H9 (cell line): ENCODE results near the gene PDRG1. TPM values are rescaled to one million over a fixed set of nuclear protein-coding genes. Genes with fewer than 3 reads are reported as not detected.

Source experiments
- DNase-seq: peaks from one replicate; pipeline ENCODE4 v3.0.0-alpha.2; 2017
- H2AFZ ChIP-seq: one replicate; pipeline ENCODE4 v1.6.1; 2013; ENCODE audit warnings: mild to moderate bottlenecking, low read length, control low read depth, moderate library complexity
- H2AK5ac ChIP-seq: 2 replicates; pipeline ENCODE4 v1.6.1; 2013; ENCODE audit warnings: low read length, control low read depth, mixed read lengths; ENCODE audit not compliant: insufficient read length
- H2BK120ac ChIP-seq: one replicate; pipeline ENCODE4 v1.6.1; 2013; ENCODE audit warnings: low read depth, mild to moderate bottlenecking, low read length, control low read depth, inconsistent platforms; ENCODE audit not compliant: poor library complexity, severe bottlenecking
- H2BK12ac ChIP-seq: 2 replicates; pipeline ENCODE4 v1.6.1; 2013; ENCODE audit warnings: low read length, control low read depth, mixed read lengths, low read depth; ENCODE audit not compliant: insufficient read length
- H2BK15ac ChIP-seq: 2 replicates; pipeline ENCODE4 v1.6.1; 2013; ENCODE audit warnings: low read depth, low read length, control low read depth
- H2BK20ac ChIP-seq: one replicate; pipeline ENCODE4 v1.6.1; 2013; ENCODE audit warnings: low read depth, mild to moderate bottlenecking, low read length, control low read depth, inconsistent platforms; ENCODE audit not compliant: poor library complexity, severe bottlenecking
- H2BK5ac ChIP-seq: 2 replicates; pipeline ENCODE4 v1.6.1; 2013; ENCODE audit warnings: low read length, control low read depth, mixed read lengths; ENCODE audit not compliant: insufficient read length
- H3K14ac ChIP-seq: 2 replicates; pipeline ENCODE4 v1.6.1; 2013; ENCODE audit warnings: low read length, control low read depth; ENCODE audit not compliant: insufficient read depth
- H3K18ac ChIP-seq: 2 replicates; pipeline ENCODE4 v1.6.1; 2013; ENCODE audit warnings: low read depth, mild to moderate bottlenecking, mixed read lengths, low read length, control low read depth; ENCODE audit not compliant: insufficient read length
- H3K23ac ChIP-seq: 2 replicates; pipeline ENCODE4 v1.6.1; 2013; ENCODE audit warnings: low read length, control low read depth, mixed read lengths, low read depth; ENCODE audit not compliant: insufficient read length
- H3K23me2 ChIP-seq: 2 replicates; pipeline ENCODE4 v1.6.1; 2013; ENCODE audit warnings: low read depth, mild to moderate bottlenecking, mixed read lengths, low read length, control low read depth; ENCODE audit not compliant: insufficient read length, poor library complexity, severe bottlenecking
- H3K27ac ChIP-seq: 2 replicates; pipeline ENCODE4 v1.5.1; 2013; ENCODE audit warnings: low read length, control low read depth, mixed read lengths, low read depth; ENCODE audit not compliant: insufficient read length
- H3K27me3 ChIP-seq: 2 replicates; pipeline ENCODE4 v1.6.1; 2013; ENCODE audit warnings: low read length, control low read depth, inconsistent platforms; ENCODE audit not compliant: insufficient read depth
- H3K4ac ChIP-seq: 2 replicates; pipeline ENCODE4 v1.6.1; 2013; ENCODE audit warnings: low read depth, mild to moderate bottlenecking, control low read depth, inconsistent platforms, low read length, moderate library complexity
- H3K4me1 ChIP-seq: 2 replicates; pipeline ENCODE4 v1.6.1; 2013; ENCODE audit warnings: low read length, control low read depth, inconsistent platforms; ENCODE audit not compliant: insufficient read depth
- H3K4me2 ChIP-seq: 2 replicates; pipeline ENCODE4 v1.6.1; 2013; ENCODE audit warnings: low read length, control low read depth, mixed read lengths; ENCODE audit not compliant: insufficient read length, insufficient read depth
- H3K56ac ChIP-seq: 2 replicates; pipeline ENCODE4 v1.6.1; 2013; ENCODE audit warnings: low read depth, mild to moderate bottlenecking, mixed read lengths, low read length, control low read depth; ENCODE audit not compliant: insufficient read length
- H3K79me1 ChIP-seq: 2 replicates; pipeline ENCODE4 v1.6.1; 2013; ENCODE audit warnings: low read depth, mild to moderate bottlenecking, moderate library complexity, low read length, control low read depth, inconsistent platforms; ENCODE audit not compliant: insufficient read depth, poor library complexity, severe bottlenecking
- H3K79me2 ChIP-seq: 2 replicates; pipeline ENCODE4 v1.6.1; 2013; ENCODE audit warnings: low read length, control low read depth, inconsistent platforms; ENCODE audit not compliant: insufficient read depth
- H3K9ac ChIP-seq: 2 replicates; pipeline ENCODE4 v1.6.1; 2013; ENCODE audit warnings: low read length, control low read depth, mixed read lengths; ENCODE audit not compliant: insufficient read length; ENCODE audit errors: extremely low read depth
- H3K9me3 ChIP-seq: one replicate; pipeline ENCODE4 v1.6.1; 2013; ENCODE audit warnings: low read depth, low read length, inconsistent platforms; ENCODE audit not compliant: control insufficient read depth
- H3T11ph ChIP-seq: one replicate; pipeline ENCODE4 v1.6.1; 2013; ENCODE audit warnings: mild to moderate bottlenecking, low read length, control low read depth, inconsistent platforms
- H4K20me1 ChIP-seq: one replicate; pipeline ENCODE4 v1.6.1; 2013; ENCODE audit not compliant: control insufficient read depth, insufficient read length, insufficient read depth
- H4K5ac ChIP-seq: 2 replicates; pipeline ENCODE4 v1.6.1; 2013; ENCODE audit warnings: low read depth, mild to moderate bottlenecking, mixed read lengths, low read length, control low read depth; ENCODE audit not compliant: insufficient read length
- H4K8ac ChIP-seq: replicated peaks from 2 replicates; pipeline ENCODE4 v1.6.1; 2013; ENCODE audit warnings: low read length, control low read depth, mixed read lengths, low read depth; ENCODE audit not compliant: insufficient read length
- H4K91ac ChIP-seq: 2 replicates; pipeline ENCODE4 v1.6.1; 2013; ENCODE audit warnings: low read depth, mild to moderate bottlenecking, moderate library complexity, mixed read lengths, low read length, control low read depth; ENCODE audit not compliant: insufficient read length
- H3K27ac Mint-ChIP-seq, 3 experiments: 2 replicates in 2 of 3; 3 replicates in 1 of 3; pipeline ENCODE4 v1.8.0; 2020 to 2021; ENCODE audit warnings: mixed read lengths in 3 of 3, mild to moderate bottlenecking in 1 of 3, moderate library complexity in 1 of 3
- H3K27me3 Mint-ChIP-seq: 2 replicates; pipeline ENCODE4 v1.8.0; 2021; ENCODE audit warnings: low read depth, mild to moderate bottlenecking, moderate library complexity, mixed read lengths
- H3K36me3 Mint-ChIP-seq, 3 experiments: 2 replicates in 2 of 3; 3 replicates in 1 of 3; pipeline ENCODE4 v1.8.0; 2020 to 2021; ENCODE audit warnings: low read depth in 3 of 3, mixed read lengths in 3 of 3; ENCODE audit not compliant: insufficient read depth in 1 of 3
- H3K4me1 Mint-ChIP-seq, 2 experiments: 2 replicates each; pipeline ENCODE4 v1.8.0; 2020; ENCODE audit warnings: mixed read lengths in 2 of 2
- H3K4me3 Mint-ChIP-seq, 2 experiments: 2 replicates in 1 of 2; 3 replicates in 1 of 2; pipeline ENCODE4 v1.8.0; 2020 to 2021; ENCODE audit warnings: mild to moderate bottlenecking in 2 of 2, mixed read lengths in 2 of 2, moderate library complexity in 1 of 2
- H3K9me3 Mint-ChIP-seq, 2 experiments: 2 replicates in 1 of 2; 3 replicates in 1 of 2; pipeline ENCODE4 v1.8.0; 2020; ENCODE audit warnings: mild to moderate bottlenecking in 2 of 2, mixed read lengths in 2 of 2, moderate library complexity in 1 of 2
- CTCF ChIP-seq: fragments of 200-600 bp; sonication (generic); conservative IDR thresholded peaks from 3 replicates; pipeline ENCODE4 v1.8.0; 2021; ENCODE audit warnings: antibody characterized with exemption, mild to moderate bottlenecking
- WGBS: extraction: QIAGEN DNeasy Blood & Tissue Kit; methylation state at CpG from one replicate; pipeline ENCODE4 v1.1.7; 2013; ENCODE audit warnings: missing lambda C conversion rate, low lambda C conversion rate, mixed read lengths; ENCODE audit not compliant: insufficient read length; ENCODE audit errors: extremely low coverage; 5-methylcytosine and 5-hydroxymethylcytosine counted together
- total RNA-seq: library from RNA; stranded (reverse); gene quantifications from 2 replicates; pipeline ENCODE4 v1.2.1, GENCODE V29; 2021

Gene PDRG1
- total RNA-seq, 1 experiment from 2014 or later, result 32.2 TPM

GRCh38 chr20:31936420-31936819, 15.4 kb downstream of the PDRG1 start:
- Histone ChIP-seq H4K8ac (no peak overlapping the region), H3K4ac (no peak overlapping the region), H3K56ac (no peak overlapping the region), H2AK5ac (no peak overlapping the region), H3K79me2 (no peaks in the 10 kb centered on the region), H2BK12ac (no peak overlapping the region), H4K91ac (no peak overlapping the region), H3K23me2 (no peaks in the 10 kb centered on the region), H3K9me3 (no peaks in the 10 kb centered on the region), H3T11ph (no peak overlapping the region), H3K18ac (no peak overlapping the region), H4K20me1 (peaks cover 3% of the 10 kb centered on the region), H3K79me1 (no peaks in the 10 kb centered on the region), H2BK5ac (no peak overlapping the region), H3K9ac (no peak overlapping the region), H2BK15ac (no peak overlapping the region), H2BK120ac (no peak overlapping the region), H3K27me3 (0 out of 2 replicates have a peak, but pooled peaks cover 2% of the 10 kb centered on the region), H2BK20ac (no peak overlapping the region), H3K27ac (no peak overlapping the region), H3K4me1 (no peaks in the 10 kb centered on the region), H4K5ac (no peak overlapping the region), H2AFZ (no peak overlapping the region), H3K4me2 (no peak overlapping the region), H3K23ac (no peak overlapping the region), H3K14ac (no peak overlapping the region)
- H3K4me1 Mint-ChIP-seq, result peaks cover 19 to 21% of the 10 kb centered on the region in 2 experiments
- no peaks in the 10 kb centered on the region for H3K9me3 Mint-ChIP-seq
- H3K27me3 Mint-ChIP-seq, result peaks cover 5% of the 10 kb centered on the region; the same call in 1 of the 2 replicates
- H3K4me3 Mint-ChIP-seq, result no peak overlapping the region
- H3K27ac Mint-ChIP-seq, result no peak overlapping the region
- no CpG with 5 or more reads among the region's 4 CpGs for WGBS
- TF ChIP-seq CTCF, result no peak
- H3K36me3 Mint-ChIP-seq, result no peaks in the 10 kb centered on the region
- DNase-seq, result no peak
